OCI-LY7 (cell line): ENCODE data around the gene AS3MT.

Experiments
- EZH2phosphoT487 ChIP-seq: fragments of 200-600 bp; sonication (generic); IDR thresholded peaks from 2 replicates; pipeline ENCODE4 v1.6.1; 2018; ENCODE audit warnings: low read depth, borderline replicate concordance, mild to moderate bottlenecking, mixed run types, antibody characterized with exemption, low read length, moderate library complexity, mixed read lengths
- TF ChIP-seq, protein P1 (sequence below): fragments of 200-600 bp; sonication (generic); conservative IDR thresholded peaks from 2 replicates; pipeline ENCODE4 v1.5.1; 2014; ENCODE audit warnings: mild to moderate bottlenecking, antibody characterized with exemption, low read length, moderate library complexity, mixed read lengths

GRCh38 chr10:102914781-102915180, 45.5 kb downstream of the AS3MT start:
- TF ChIP-seq, protein P1, sequence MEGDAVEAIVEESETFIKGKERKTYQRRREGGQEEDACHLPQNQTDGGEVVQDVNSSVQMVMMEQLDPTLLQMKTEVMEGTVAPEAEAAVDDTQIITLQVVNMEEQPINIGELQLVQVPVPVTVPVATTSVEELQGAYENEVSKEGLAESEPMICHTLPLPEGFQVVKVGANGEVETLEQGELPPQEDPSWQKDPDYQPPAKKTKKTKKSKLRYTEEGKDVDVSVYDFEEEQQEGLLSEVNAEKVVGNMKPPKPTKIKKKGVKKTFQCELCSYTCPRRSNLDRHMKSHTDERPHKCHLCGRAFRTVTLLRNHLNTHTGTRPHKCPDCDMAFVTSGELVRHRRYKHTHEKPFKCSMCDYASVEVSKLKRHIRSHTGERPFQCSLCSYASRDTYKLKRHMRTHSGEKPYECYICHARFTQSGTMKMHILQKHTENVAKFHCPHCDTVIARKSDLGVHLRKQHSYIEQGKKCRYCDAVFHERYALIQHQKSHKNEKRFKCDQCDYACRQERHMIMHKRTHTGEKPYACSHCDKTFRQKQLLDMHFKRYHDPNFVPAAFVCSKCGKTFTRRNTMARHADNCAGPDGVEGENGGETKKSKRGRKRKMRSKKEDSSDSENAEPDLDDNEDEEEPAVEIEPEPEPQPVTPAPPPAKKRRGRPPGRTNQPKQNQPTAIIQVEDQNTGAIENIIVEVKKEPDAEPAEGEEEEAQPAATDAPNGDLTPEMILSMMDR = no peak
- TF ChIP-seq EZH2phosphoT487 = no peak
